Cerebellar cortex (tissue), 1 donor: ENCODE results near the gene UTF1.
"Not testable (repeated sequence)": the region's sequence is repeated elsewhere in the genome, so short reads cannot be mapped to it uniquely, and the experiment has no call there.

Experiments used
- DNase-seq: peaks from one replicate; pipeline ENCODE4 v3.0.0-alpha.2; 2015; ENCODE audit warnings: low spot score

Gene UTF1

DNA sequence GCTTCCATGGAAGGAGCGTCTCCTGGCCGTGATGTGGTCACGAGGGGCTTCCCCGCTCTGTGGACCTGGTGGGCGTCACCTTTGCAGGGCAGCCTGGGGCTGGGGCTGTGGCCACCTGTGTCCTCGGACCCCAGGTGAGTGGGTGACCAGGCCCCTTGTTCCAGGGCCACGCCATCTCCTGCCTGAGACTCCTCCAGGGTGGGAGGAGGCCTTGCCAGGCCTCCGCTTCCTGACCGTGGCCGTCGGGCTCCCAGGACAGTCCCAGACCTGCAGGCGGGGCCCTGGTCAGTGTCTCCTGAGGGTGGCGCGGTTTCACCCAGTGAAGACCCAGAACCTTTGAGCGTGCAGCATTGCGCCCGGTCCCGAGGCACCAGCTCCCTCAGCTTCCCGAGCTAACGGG, 20.4 kb upstream of the UTF1 start:
- no peak for DNase-seq

DNA sequence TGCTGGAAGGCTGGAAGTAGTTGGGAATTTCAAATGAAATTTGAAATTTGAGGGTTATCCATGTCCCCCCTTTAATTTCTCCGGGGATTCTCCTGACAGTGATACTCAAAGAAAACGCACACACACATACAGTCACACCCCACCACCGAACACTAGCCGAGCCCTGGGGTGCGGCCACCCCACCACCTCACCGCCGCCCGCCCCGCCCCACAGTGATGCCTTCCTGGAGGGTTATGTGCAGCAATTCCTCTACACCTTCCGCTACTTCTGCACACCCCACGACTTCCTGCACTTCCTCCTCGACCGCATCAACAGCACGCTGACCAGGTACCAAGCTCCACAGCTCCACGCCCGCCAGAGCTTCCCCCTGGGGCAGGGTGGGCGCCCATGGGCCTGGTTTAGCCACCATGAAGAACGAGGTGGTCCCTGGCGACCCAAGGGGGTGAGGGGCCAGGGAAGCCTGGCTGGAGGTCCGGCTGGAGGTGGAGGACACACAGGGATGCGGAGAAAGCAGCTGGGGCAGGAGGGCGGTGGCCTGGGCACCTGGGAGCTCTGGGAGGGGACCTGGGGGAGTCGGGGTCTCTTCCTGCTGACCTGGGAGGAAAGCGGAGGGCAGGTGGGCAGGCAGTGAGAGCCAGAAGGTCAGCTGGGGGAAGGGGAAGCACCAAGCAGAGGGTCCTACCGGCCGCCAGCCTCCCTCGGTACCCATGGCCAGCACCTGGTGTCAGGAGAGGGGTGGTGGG, 19.4 kb upstream of the UTF1 start:
- DNase-seq = no peak

DNA sequence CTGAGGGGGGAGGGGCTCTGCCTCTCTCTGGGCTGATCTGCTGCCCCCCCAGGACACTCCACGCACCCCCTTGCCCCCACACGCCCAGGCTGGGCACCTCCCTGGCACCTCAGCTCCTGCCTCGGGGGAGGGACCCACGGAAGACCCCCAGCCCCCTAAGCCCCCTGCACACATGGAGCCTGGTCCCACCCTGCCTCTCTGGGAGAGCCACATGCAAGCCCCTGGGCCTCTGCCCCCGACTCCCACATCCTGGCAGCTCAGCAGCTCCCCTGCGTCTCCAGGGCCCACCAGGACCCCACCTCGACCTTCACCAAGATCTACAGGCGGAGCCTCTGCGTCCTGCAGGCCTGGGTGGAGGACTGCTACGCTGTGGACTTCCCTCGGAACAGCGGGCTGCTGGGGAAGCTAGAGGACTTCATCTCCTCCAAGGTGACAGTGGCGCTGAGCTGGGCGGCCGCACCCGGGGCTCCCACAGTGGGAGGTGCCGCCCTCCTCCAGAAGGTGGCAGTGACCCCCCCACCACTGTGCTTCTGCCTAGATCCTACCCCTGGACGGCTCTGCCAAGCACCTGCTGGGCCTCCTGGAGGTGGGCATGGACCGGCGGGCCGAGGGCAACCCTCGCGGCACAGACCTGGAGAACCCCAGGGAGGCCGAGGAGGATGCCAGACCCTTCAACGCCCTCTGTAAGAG, 18.7 kb upstream of the UTF1 start:
- no peak for DNase-seq

DNA sequence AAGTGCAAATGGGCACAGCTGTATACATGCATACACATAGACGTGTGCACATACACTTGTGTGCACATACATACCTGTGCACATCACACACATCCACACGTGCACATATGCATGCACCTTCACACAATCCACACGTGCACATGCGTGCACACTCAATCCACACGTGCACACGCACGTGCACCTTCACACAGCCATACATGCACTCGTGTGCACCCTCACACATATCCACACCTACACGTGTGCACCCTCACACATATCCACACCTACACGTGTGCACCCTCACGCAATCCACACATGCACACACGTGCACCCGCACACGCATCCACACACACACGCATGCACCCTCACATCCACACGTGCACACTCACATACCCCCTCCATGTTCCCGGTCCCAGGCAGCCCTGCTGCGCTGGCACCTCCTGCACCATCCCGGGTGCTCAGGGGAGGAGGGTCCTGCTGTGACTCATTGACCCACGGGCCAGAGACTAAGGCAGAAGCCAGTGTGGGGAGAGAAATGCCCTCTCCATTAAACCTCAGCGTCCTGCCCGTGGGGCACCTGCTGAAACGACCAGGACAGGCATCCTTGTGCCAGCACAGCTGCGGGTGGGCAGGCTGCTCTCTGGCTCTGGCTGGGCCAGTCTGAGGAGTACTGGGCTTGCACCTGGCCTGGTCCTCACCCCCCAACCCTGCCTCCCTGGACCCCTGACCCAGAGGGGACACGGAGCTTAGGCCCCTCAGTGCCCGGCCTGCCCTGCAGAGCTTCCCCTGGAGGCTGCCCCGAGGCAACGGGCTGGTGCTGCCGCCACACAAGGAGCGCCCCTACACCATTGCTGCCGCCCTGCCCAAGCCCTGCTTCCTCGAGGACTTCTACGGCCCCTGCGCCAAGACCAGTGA, 17.8 kb upstream of the UTF1 start:
- no peak for DNase-seq

DNA sequence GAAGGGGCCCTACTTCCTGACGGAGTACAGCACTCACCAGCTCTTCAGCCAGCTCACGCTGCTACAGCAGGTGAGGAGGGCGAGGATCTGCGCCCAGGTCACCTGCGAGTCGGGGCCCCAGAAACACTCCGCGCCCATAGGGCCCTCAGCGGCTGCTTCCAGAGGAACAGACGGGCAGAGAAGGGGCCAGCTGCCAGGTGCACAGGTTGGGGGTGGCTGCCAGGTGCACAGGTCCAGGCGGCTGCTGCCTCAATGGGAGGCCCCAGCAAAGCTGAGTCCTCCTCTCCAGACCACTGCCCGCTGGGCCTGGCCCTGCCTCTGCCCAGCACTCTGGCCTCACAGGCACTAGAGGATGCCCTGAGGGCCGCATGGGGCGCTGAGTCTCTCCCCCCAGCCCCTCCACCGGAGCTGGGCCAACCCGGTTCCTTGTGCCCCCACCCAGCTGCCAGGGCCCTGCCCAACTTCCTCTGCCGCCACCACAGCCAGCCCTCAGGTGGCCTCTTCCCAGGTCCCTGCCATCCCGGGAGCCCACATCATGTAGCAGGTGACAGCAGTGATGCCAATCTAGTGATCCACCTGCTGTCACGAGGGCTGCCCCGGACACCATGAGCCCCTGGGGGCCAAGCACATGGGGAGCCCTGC, 17.0 kb upstream of the UTF1 start:
- peak; percentile 40 for DNase-seq

DNA sequence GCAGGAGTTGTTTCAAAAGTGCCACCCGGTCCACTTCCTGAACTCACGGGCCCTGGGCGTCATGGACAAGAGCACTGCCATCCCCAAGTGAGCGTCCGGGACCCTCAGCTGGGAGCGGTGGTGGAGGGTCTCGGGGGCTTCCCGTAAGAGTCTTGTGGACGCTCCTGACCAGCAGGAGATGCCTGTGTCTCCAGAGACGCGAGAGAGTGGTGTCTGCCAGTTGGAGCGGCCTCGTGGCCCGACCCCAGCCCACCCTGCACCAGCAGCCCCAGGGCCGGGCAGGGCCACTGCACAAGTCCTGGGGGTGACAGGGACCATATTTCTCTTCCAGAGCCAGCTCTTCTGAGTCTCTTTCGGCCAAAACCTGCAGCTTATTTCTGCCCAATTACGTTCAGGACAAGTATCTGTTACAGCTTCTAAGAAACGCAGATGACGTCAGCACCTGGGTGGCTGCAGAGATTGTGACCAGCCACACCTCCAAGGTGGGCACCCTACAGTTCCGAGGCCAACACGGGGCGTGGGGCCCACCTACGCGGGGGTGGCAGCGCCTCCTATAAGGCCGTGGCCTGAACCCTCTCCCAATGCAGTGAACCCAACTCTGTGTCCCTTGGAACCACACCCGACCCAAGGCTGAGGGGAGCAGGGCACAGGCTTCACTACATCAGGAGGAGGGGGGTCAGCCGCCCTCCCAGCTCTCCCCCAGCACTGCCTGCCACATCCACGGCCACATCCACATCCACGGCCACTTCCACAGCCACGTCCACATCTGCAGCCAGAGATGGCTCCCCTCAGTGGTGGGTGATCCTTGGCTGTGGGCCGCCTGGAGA, 16.2 kb upstream of the UTF1 start:
- no peak for DNase-seq

DNA sequence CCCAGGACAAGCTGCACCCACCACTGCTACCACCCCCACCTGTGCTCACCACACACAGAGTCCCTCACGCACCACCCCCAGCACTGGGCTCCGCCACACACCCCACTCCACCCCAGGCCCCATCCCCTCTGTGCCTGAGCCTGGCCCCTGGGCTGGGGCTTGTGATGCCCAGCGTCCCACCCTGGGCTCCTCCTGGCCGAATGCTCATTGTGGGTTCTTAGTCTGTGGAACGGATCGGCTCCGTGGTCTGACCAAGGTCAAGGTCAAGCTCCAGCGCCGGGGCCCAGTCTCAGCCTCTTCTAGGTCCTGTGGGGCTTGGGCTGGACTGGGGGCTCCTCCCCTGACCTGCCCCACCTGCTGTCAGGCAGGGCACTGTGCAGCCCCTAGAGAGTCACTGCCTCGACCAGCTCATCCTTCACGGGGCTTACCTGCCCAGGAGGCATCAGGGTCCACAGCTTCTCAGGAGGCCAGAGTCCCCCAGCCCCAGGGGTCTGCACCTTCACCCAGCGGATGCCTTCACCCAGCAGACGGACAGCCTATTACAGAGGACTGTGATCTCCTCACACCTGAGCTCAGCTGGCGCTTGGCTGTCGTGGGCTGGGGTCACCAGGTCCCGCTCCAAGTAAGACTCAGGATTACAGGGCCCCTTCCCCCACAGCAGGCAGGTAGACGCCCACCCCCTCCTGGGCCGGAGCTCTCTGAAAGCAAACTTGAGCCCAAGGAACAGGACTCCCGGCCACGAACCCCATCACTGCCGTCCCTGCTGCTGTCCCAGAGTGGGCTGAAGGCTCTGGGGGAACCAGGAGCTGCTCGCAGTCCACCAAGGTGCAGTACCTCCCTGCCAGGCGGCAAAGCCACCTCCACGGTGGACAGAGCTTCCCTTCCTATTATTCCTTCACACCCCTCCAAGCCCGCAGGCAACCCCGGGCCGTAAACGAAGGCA, 15.3 kb upstream of the UTF1 start:
- DNase-seq = no peak

DNA sequence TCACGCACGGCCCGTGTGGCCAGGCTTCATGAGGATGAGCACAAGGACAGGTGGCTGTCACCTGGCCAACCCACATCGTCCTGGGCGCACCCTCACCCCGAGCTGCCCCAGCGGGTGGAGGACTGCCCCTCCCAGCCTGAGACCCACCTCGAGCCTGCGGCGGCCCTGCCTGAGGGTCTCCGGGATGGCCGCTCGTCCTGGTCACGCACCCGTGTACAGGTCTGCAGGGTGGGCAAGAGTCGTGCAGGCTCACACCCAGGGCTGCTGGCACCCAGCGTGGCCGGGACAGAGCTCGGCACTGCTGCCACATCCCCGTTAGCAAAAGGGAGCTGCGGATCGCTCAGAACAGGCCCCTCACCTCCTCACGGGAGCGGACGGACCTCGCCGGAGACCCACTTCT, 14.4 kb upstream of the UTF1 start:
- no peak for DNase-seq

DNA sequence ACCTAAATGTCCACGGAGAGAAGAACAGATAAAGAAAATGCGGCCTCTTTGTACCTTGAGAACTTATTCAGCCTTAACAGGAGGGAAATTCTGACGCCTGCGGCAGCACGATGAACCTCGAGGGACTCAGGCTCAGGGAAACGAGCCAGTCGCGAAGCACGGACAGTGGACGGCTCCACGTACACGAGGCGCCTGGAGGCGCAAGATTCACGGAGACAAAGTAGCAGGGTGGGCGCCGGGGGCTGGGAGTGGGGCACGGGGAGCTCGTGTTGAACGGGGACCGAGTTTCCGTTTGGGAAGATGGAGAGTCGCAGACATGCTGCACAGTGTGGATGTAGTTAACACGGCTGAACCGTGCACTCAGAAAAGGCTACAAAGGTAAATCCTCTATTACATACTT, 13.2 kb upstream of the UTF1 start:
- DNase-seq = no peak

DNA sequence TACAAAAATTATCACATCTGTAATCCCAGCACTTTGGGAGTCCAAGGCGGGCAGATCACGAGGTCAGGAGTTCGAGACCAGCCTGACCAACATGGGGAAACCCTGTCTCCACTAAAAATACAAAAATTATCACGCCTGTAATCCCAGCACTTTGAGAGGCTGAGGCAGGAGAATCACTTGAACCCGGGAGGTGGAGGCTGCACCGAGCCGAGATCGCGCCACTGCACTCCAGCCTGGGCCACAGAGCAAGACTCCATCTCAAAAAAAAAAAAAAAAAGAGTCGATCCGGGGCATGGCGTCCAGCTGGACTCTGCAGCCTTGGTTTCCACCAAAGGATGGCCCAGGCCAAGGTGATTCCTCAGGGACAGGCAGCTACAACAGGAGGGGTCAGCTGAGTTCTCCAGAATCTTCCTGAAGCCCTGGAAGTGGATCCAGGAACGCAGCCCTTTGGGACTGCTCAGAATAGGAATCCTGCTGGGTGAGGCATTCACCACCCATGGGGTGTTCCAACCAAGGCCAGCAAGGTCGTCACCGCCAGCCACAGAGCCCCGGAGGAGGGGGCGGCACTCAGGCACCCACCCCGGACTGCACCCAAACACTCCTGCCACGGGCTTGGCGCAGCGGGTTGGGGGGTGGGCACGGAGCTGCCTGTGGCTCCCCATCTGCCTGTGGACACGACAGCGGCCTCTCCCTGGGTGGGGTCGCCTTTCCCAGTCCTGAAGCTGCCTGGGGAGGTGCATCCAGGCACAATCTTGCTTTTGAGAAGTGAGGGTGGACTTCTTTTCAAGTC, 12.0 kb upstream of the UTF1 start:
- no peak for DNase-seq

DNA sequence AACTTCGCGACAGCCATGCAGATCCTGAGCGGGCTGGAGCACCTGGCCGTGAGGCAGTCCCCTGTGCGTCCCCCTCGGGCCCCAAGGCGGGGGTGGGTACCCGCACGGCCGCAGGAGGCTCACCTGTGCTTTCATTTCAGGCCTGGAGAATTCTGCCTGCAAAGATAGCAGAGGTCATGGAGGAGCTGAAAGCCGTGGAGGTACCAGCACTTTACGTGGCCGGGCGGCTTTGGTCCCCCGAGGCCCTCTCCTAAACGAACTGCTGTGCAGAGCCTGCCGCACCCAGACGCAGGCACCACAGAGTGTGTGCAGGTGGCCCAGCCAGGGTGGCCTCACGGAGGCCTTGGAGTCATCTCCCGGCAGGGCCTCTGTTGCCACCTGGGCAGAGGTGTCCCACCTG, 11.1 kb upstream of the UTF1 start:
- DNase-seq = no peak

DNA sequence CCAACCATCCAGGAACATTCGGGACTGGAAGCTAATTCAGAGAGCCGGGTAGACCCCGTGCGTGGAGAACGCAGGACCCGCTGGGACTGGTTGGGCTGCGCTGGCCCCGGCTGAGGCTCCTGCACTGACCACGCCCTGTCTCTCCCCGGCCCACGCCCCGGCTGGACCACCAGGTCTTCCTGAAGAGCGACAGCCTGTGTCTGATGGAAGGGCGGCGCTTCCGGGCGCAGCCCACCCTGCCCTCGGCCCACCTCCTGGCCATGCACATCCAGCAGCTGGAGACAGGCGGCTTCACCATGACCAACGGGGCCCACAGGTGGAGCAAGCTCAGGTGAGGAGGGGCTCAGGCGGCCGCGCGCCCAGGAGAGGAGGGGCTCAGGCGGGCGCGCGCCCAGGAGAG, 10.2 kb upstream of the UTF1 start:
- DNase-seq = no peak

DNA sequence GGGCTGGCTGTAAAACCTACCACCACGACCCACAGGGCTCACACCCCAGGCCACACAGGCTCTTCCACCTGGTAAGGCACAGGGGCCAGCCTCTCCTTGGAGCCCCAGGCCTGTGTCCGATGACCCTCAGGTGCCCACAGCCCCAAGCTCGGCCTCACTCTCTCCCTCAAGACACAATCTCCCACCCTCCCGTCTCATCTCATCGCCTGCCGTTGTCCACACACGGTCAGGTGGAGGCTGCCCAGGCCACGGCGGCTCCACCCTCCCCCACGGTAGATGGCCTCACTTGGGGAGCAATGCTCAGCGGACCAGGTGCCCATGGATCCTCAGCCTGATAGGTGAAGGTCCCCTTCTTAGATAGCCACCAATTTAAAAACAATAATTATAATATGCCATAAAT, 8.7 kb upstream of the UTF1 start:
- DNase-seq = no peak

DNA sequence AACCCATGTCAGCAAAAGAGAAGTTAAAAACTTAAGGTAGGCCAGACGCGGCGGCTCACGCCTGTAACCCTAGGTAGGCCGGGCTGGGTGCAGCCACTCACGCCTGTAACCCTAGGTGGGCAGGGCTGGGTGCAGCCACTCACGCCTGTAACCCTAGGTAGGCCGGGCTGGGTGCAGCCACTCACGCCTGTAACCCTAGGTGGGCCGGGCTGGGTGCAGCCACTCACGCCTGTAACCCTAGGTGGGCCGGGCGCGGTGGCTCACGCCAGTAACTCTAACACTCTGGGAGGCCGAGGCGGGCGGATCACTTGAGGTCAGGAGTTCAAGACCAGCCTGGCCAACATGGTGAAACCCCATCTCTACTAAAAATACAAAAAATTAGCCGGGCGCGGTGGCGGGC, 8.3 kb upstream of the UTF1 start:
- DNase-seq = not testable (repeated sequence)

DNA sequence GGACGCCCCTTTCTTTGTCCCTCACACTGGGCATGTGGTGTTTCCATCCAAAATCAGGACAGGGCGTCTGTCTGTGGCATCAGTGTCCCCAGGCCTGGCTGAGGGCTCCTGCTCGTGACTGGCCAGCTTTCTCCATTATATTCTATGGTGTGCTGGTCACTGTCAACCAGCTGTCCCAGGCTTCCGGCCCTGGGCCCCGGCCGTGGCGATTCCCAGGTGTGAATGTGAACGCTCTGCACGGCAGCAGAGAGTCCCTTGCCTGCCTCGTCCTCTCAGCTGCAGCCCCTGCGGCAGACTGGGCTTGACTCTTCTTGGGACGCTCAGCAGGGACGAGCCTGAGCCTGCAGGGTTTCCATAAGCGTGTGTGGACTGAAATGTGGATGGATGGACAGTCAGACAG, 5.9 kb upstream of the UTF1 start:
- DNase-seq = no peak

DNA sequence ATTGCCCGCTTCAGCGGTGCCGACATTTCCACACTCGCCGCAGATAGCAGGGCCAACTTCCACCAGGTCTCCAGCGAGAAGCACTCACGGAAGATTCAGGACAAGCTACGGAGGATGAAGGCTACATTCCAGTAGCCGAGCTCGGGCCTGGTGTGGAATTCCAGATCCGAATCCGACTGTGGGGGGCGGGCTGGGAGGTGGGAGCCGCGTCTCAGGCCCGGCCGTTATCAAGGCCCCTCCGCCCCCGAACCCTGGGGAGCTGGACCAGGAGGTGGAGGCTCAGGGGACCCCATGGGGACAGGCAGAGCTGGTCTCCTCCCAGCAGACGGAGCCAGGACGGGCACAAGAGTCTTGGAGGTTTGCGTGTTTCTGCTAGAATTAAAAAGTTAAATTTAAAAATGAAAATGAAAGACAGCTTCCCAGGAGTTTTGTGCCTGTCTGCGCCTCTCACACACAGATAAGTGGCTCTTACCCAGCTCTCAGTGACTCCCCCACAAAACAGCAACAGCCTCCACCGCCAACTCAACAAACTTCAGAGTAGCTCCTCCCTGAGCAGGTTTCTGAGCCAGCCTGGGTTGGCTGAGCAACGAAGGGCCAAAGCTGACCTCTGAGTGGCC, 5.2 kb upstream of the UTF1 start:
- no peak for DNase-seq

DNA sequence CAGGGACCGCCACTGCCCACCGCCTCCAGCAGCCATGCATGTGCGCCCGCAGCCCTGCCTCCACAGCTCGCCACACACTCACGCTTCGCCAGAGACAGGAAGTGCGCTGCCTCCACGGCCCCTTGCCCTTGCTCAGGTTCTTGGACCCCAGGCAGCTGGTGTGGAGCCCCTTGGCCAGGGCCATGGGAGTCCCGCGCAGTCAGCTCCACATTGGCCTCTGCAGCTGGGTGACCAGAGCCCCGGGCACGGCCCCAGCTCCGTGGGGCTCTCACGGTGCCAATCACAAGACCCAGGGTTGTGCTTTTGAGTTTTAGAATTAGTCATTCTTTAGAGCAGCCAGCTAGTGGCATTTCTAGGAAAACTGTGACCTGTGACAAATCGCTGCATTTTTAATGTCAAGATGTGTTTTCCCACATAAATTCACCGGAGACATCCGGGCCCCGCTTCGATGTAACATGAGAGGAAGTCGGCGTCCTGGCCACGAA, 4.3 kb upstream of the UTF1 start:
- no peak for DNase-seq

DNA sequence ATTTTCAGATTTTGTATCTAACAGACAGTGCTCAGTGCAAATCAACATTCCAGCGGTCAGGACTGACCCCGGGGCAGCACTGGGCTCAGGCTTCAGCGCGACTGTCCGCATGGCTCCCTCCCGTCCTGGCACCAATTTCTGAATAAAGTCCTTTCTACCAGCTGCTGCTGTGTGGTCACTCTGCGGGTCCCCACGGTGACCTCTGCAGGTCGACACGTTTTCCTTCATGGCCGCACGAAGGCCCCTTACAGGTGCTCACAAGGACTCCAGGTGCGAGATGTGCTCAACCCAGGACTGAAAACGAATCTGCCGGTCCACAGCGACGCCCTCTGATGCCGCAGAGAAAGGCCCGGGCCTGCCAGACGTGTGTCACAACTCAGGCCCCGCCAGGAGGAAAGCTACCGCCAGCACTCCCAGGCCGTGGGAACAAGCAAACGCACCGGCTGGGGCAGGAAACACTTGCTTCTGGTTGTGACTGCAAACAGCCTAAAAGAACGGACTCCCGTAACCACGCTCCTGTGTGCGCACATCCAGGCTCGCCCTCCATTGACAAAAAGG, 3.7 kb upstream of the UTF1 start:
- DNase-seq = no peak

DNA sequence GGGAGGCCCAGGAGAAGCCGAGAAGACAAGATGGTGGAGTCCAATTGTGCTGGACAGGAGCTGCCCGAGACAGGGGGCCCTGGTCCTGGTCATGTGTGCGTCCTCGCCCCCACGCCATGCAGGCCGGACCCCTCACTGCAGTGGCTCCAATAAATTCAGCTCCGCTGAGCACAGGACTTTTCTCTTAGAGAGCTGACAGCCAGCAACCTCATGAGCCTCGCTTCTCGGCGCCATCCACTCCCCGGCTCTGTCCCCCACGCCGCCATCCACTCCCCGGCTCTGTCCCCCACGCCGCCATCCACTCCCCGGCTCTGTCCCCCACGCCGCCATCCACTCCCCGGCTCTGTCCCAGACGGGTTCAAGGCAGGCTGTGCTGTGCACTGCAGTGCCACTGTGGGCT, 2.8 kb upstream of the UTF1 start:
- no peak for DNase-seq
